CD4-positive, alpha-beta T cell treated with Interleukin-15 for 1 hour (primary cell): ENCODE data around the gene PPP1R3C.

Experiments used
- DNase-seq: peaks from one replicate; pipeline ENCODE4 v3.0.0-alpha.2; 2020

PPP1R3C gene

DNA sequence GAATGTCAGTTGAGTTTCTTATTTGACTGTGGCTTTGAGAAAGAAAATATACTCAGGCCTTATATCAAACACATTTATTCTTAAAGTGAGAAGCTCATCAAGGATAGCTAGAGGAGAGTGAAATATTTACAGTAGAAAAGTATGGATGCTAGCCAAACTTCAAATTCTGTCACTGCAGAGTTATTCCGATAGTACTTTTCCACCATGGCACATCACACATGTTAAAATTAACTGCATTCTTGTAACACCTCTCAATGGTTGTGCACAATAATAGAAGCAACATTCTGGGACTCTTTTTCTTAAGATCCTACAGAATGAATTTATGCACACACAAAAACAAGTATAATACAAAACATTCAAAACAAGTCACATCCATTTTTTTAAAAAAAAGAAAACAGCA, 4.5 kb downstream of the PPP1R3C start:
- DNase-seq: no peak

DNA sequence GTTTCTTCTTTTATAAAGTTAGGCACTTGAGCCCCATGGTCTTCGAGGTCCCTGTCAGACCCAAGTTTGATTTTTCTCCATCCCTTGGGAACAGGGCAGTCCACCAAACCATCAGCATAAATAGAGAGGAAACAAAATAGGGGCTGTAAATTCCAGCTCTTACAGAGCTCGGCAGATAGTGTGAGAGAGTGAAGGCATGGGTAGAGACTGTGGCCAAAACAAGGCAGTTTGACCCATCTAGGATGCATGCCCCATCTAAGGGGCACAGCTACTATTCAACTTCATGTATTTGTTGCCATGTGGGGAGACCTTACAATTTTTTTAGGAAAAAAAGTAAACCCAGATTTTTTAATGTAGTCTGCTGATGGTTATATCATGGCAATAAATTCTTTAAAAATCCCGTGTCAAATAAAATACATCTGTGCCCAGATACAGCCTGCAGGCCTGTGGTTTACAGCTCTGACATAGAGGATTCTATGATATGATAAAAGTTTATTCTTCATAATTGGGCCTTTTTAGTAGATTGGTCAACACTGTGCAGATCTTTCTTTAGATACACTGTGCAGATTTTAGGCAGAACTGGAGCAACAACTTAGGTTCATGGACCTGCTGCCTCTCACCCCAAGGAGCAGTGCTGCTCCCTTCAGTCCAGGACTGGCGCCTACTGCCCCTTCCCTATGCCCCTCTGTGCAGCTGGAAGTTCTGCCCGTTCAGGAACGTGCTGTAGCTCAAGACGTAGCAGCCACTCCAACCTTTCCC, 5.3 kb downstream of the PPP1R3C start:
- no peak for DNase-seq

- DNase-seq: no peak
These were observed 5.9 kb downstream of the PPP1R3C start for GRCh38 chr10:91626936-91627335.

DNA sequence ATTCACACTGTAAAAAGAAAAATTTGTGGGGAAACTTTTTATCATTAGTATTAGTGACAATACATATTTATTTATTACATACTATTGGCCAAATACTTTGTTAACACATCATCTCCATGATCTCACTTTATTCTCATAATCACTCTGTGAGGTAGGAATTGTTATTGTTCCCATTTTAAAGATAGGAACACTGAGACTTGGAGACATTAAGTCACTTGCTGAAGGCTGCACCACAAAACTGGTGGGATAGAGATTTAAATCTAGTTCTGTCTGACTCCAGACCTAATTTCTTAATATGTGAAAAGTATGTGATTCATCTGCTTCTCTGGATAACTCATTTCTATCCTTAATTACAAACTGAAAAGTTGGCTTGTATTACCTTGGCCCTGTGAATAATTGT, 8.2 kb downstream of the PPP1R3C start:
- no peak for DNase-seq

DNA sequence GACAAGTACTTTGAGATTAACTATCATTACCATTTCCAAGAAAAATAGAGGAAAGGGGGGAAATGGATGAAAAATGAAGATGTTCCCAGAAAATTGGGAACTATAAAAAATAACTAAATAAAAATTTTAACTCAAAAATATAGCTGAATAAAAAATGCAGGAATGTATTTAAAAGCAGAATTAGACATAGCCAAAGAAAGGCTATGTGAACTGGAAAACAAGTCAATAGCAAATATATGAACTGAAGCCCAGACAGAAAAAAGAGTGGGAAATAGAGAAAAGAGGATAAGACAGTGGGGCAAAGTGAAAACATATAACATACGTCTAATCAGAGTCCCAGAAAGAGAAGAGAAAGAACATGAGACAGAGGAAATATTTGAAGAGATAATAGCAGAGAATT, 10.3 kb downstream of the PPP1R3C start:
- no peak for DNase-seq

GRCh38 chr10:91621483-91622113, 11.3 kb downstream of the PPP1R3C start:
- no peak for DNase-seq

GRCh38 chr10:91617072-91617609, 15.7 kb downstream of the PPP1R3C start:
- no peak for DNase-seq

DNA sequence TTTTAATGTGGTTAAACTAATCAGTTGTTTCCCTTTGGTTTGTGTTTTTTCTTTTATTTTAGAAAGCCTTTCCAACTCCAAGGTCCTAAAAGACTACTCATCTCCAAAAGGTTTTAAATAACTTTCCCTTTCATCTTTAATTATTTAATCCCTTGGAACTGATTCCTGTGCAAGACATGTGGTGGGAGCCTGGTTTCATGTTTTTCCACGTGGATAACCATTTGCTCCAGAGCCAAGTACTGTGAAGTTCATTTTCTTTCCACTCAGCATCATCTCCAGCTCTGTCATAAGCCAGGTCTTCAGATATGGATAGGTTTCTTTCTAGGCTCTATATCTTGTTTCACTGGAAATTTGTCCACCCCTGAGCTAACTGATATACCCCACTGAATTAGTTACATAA, 16.7 kb downstream of the PPP1R3C start:
- DNase-seq: no peak

- DNase-seq: no peak
These were observed 18.6 kb downstream of the PPP1R3C start for GRCh38 chr10:91614225-91614624.

- no peak for DNase-seq
These were observed 19.3 kb downstream of the PPP1R3C start for GRCh38 chr10:91613411-91614187.

DNA sequence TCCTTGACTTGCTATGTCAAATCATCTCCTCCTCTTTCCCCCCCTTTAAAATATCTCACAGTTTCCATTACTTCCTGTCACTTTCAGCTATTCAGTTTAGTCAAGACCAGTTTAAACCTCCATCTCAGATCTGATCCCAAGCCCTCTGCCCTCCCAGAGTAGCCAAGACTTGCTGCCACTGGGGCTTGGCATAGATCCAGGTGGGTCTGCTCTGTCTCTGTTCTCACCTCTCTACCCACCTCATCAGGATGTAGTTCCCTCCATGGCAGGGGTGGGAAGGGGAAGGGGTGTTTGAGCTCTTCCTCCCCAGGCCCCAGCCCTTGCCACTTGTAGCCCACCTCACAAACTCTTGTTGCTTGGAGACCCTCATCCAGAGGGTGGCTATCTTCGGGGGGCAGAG, 22.0 kb downstream of the PPP1R3C start:
- no peak for DNase-seq

GRCh38 chr10:91610444-91610843, 22.4 kb downstream of the PPP1R3C start:
- no peak for DNase-seq

GRCh38 chr10:91607646-91608403, 25.0 kb downstream of the PPP1R3C start:
- no peak for DNase-seq

DNA sequence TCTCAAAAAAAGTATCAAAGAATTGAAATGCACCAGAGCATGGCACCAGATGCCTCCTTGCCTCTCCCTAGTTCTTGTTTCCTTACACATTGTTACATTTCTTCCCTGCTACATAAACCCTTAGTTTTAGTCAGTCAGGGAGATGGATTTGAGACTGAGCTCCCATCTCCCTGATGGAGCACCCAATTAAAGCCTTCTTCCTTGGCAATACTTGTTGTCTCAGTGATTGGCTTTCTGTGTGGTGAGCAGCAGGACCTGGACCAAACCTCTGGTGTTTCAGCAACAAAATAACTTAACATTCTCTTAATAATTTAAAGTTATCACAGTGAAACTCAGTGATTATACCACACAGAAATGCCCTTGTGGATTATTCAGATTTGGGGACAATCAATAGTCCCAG, 26.9 kb downstream of the PPP1R3C start:
- no peak for DNase-seq

DNA sequence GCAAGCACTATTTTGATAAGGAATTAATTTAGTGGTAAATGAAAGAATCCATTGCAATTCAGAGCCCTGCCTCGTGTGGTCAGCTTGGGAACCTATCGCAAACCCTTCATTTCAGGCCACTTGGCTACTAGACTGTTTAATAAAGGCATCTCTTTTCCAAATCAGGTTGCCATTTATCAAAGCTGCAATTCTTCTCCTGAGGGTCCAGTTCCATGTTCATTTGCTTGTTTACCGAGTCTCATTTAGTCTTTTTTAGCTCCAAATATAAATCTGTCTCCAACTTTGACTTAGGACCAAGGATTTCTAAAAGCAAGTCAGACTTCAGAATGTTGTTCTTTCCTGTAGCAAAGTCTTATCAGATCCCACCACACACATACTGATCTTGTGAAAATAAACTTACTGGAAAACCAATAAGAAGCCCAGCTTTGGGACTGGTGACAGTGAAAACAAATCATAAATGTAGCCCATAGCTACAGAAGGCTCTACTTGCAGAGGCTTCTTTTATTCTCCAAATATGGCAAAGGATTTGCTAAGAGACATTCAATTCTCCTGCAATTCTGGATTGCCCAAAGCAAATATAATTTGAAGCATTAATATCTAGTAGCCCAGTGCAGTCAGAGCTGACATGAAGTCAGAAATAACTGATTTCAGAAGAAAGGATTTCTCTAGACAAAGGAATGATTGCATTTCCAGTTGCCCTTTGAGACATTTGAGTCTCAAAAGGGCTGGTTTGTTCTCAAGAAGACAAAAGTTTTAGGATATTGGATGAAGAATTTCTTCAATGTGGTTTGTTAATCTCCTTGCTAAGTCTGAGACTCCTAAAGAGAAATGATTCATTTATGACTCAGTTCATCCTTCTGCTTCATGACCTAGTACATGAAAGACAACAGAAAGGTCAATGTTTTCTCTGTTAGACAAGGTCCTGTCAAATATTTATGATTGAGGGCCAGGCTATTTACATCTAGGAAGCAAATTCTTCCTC, 28.0 kb downstream of the PPP1R3C start:
- no peak for DNase-seq

DNA sequence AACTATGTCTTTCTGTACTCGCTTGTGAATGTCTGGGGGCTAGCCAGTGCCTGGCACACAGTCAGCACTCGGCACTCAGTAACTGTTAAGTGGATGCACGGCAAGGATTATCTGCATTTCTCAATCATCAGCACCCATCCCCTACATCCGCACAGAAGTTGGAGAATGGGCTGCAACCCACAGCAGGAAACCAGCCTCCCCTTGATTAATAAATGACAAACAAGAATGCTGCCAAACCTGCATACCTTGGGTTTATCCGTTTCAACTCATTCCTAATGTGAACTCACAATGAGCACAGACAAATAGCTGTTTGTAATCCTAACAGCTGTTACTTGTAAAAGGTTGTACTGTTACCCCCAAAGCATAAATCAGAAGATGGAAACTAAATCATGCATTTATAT, 28.9 kb downstream of the PPP1R3C start:
- no peak for DNase-seq

GRCh38 chr10:91602868-91603568, 29.9 kb downstream of the PPP1R3C start:
- DNase-seq: no peak

DNA sequence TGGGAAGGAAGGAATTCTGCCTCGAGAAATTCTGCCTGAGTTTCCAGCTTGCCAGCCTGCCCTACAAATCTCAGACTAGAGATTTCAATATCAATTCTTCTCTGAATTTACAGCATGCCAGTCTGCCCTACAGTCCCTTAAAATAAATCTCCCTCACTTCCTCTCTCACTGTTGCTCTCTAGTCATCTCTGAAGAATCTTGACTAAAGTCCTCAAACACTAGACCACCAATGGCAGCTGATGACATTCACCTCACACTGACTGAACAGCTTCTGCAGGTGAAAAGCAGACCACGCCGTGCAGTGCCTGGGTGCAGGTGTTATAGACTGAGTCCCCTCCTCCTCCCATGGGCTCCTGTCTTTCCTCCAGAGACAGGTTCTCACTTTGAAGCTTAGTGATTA, 30.4 kb downstream of the PPP1R3C start:
- no peak for DNase-seq

DNA sequence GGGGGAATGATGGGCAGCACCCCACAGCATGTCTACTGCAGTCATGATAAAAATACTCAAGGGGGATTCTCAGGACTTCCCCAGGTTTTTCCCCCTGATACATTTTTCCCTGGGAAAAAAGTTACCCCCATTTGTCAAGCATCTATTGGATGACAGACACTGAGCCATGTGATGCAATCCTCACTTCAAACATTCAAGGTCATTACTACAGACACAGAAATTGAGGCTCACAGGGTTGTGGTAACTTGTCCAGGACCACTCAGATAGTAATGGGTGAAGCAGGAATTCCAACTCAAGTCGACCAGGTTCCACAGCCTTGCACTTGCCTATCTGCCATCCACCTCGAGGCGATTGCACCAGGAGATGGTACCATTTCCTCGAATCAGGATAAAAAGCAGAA, 31.7 kb downstream of the PPP1R3C start:
- DNase-seq: no peak

DNA sequence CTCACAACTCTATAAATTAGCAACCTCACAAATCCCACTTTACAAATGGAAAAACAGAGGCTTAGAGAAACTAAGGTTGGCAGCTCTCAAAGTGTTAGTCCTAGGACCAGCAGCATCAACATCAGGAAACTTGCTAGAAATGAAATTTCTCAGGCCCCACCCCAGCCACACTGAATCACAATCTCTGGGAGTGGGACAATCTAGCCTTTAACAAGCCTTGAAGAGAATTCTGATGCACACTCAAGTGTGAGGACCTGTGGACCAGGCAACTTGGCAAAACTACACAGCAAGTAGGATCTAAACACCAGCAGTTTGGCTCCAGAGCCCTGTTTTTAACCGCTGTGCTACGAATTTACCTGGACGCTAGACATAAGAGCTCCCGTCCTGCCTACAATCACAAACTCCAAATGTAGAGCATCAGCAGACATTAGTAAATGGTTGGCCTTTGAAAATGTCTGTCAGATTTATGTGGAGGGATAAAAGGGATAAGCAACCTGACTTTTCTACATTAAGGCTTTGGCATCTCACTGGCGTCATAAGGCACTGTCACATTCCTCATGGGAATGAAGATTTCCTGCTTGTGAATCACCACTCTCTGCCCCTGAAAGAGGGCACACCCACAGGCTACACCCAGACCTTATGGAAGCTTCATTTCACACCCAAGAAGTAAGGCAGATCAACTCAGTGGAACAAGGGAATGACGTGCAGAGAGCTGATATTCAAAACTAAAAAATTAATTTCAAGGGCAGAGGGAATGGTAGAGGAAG, 34.5 kb downstream of the PPP1R3C start:
- DNase-seq: no peak
